PFSK-1 (cell line): ENCODE measurements around the gene CNTNAP5.

Experiments
- FOXP2 ChIP-seq: optimal IDR thresholded peaks from 2 replicates; pipeline ENCODE3; 2011; ENCODE audit warnings: borderline replicate concordance, control low read depth, inconsistent platforms; ENCODE audit not compliant: insufficient read depth; ENCODE audit errors: extremely low read length, extremely low read depth
- POLR2AphosphoS5 ChIP-seq: IDR thresholded peaks from 2 replicates; pipeline ENCODE4 v1.6.1; 2012; ENCODE audit warnings: low read depth, mild to moderate bottlenecking, control low read depth, low read length, moderate library complexity
- REST ChIP-seq, 2 experiments: IDR thresholded peaks; 2 replicates each; pipeline versions ENCODE4 v1.6.1 to v1.8.0; 2011 to 2012; ENCODE audit warnings: low read depth in 2 of 2, low read length in 2 of 2, control low read depth in 1 of 2, inconsistent platforms in 1 of 2, mild to moderate bottlenecking in 1 of 2, moderate library complexity in 1 of 2; ENCODE audit not compliant: insufficient read depth in 1 of 2
- TAF1 ChIP-seq: IDR thresholded peaks from 2 replicates; pipeline ENCODE4 v1.6.1; 2012; ENCODE audit warnings: low read length, control low read depth, borderline replicate concordance; ENCODE audit not compliant: insufficient read depth

- no peak for TF ChIP-seq REST (IDR thresholded peaks at IDR 0.05; ENCODE audit: insufficient read depth in 1 of 2, low read depth in 2 of 2, low read length in 2 of 2)
- no peak for TF ChIP-seq POLR2AphosphoS5
- no peak for TF ChIP-seq FOXP2
- TF ChIP-seq TAF1, result no peak
These were observed 560.2 kb downstream of the CNTNAP5 start for GRCh38 chr2:124585277-124585676.
